SKM-1 treated with dmso at 0.1 percent for 144 hours (cell line): ENCODE results near the gene DTD1.

ENCODE experiments used
- DNase-seq: peaks from one replicate; lab custom pipeline; 2025; ENCODE audit not compliant: unreplicated experiment; lab: John Stamatoyannopoulos, UW

DTD1 gene

GRCh38 chr20:18702736-18703135 is 114.9 kb downstream of the DTD1 start:
- DNase-seq = no peak

DNA sequence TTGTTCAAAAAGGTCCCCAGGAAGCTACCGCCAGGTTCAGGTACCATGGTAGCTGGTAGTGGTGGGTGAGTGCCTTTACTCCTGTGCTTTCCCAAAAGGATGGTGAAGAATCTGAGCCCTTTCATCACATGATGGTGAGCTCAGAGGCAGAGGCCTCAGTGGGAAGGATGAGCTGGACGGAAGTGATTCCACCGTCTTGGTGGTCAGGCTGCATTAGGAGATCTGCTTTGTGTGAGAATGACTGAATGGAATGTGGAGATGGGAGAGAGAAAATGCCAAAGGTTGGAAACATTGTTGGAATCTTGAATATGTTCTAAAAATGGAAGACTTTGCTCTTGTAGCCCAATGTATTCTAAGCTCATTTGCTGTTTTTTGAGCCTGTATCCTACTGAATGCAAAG is 117.6 kb downstream of the DTD1 start:
- DNase-seq = no peak

DNA sequence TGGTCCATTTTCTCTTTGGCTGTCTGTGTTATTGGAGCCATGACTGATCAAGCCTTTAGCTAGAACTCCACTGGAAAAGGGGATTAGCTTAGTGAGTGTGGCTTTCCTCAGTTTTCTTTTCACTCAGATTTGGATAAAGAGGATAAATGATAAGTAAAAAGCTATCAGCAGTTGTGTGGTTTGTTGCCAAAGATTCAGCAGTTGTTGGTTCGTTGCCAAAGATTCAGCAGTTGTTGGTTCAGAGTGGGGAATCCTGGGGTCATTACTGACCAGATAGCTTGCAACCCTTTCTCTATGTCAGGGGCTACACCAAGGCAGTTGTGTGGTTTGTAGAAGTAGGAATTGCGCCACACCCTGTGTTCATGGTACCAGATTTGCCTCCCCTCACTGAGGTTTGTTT is 118.1 kb downstream of the DTD1 start:
- no peak for DNase-seq

- DNase-seq = no peak
Observed at GRCh38 chr20:18712131-18712530, 124.3 kb downstream of the DTD1 start.

DNA sequence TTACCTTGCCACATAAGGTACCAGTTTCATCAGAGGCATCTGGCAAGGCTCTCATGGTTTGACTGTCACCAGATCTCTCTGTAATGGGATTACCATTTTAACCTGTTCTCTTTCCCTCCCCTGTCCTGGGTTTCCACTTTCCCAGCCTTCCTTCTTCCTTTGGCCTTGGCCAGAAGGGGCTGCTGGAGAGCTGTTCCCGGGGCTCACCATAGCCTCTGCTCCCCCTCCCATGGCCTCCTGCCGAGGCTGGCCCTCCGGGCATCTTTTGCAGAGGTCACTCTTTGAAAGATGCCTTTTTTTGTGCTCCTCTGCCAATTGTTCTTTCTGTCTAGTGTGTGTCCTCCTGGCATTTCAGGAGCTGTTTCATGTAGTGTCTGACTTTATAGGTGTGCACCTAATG is 125.0 kb downstream of the DTD1 start:
- no peak for DNase-seq

- DNase-seq = no peak
Observed at GRCh38 chr20:18715564-18715963, 127.7 kb downstream of the DTD1 start.

DNA sequence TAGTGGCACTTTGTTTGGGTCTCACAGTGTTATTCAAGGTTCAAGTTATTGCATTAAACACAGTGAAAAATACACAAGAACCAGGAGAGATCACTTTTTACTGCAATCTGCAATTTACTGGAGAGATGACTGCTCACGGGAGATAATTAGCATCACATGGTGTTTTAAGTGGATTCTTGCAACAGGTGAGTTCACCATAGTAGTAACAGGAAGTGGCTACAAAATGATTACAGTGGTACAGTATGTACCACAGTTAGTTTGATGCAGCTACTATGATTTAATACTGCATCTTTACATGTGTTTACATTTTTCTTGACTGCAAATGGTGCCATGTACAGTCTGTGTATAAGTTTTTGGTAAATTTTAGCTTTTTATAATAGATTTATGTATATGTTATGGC is 129.2 kb downstream of the DTD1 start:
- no peak for DNase-seq

DNA sequence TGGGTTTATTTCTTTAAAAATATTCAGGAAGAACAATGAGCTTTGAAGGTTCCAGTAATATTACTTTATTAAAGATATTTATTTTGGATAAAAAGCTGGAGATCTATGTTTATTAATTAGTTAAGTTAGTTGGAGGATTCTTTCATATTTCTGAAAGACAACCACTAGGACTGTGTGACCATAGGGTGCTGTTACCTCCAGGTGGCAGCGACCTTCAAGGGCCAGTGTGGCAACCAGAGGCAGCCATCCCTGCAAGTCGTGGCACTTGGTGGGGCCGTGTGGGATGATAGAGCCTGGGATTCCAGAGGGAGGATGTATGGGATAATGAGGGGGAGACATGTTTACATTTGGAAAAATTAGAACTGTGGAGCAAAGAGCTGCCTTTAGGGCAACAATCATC is 130.3 kb downstream of the DTD1 start:
- no peak for DNase-seq

- DNase-seq = no peak
Observed at GRCh38 chr20:18719426-18719825, 131.6 kb downstream of the DTD1 start.

- DNase-seq = no peak
Observed at GRCh38 chr20:18721551-18722115, 133.8 kb downstream of the DTD1 start.

- DNase-seq = no peak
Observed at GRCh38 chr20:18722371-18722770, 134.5 kb downstream of the DTD1 start.

DNA sequence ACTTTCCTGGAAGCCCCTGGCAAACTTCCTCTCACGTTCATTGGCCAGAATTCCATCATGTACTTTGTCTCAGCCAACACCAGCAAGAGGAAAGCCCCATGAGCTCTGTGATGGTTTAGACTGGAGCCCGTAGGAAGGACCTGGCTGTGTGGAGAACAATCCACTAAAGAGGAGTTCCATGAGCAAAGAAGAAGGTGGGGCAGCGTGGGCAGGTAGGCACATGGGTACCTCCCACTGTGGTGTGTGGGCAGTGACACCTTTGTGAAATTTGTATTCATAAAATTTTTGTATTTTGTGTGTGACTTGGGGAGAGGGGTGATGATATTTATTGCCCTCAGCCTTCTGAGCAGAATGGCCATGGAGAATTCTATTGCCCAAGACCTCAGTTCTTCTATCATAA is 136.2 kb downstream of the DTD1 start:
- no peak for DNase-seq

DNA sequence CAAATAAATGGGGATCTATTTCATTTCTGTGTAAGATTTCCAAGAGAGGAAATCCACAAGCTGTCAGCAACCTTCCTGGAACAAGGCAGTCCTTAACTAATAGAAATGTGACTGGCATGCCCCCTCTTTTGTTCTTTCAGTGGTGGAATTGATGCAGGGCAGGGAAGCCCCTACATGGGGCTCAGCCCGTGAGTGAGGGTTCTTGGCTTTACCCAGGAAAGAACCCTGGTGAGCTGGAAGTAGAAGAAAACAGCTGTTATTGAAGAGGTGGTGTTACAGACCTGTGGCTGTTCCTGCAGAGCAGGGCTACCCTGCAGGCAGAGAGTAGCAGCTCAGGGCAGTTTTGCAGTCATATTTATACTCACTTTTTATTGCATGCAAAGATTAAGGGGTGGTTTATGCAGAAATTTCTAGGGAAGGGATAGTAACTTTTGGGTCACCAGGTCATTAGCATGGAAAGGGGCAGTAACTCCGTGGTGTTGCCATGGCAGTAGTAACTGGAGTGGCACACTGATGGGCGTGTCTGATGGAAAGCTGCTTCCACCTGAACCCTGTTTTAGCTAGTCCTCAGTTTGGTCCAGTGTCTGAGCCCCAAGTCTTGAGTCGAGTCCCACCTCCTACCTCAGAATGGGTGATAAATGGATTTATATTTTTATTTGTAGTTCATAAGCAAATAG is 137.1 kb downstream of the DTD1 start:
- DNase-seq = no peak

DNA sequence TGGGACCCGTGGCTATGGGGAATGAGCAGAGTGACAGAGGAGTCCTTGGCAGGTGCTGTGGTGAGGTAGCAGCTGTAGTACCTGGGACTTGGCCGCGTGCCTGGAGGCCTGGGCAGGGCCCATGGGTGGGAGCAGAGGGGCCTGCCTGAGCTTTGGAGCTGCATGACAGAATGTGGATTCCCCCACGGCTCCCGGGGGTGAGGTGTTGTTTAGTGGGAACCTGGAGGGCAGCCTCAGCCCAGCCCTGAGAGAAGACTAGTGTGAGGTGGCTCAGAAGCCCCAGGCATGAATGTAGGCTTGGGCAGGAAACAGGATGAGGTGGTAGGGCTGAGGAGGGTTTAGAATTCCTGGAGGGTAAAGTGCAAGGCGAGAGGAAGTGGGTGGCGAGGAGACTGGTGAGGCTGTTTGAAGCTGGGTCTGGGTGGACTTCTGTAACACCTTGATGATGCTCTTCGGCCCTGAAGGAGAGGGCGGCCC is 139.2 kb downstream of the DTD1 start:
- DNase-seq = no peak

DNA sequence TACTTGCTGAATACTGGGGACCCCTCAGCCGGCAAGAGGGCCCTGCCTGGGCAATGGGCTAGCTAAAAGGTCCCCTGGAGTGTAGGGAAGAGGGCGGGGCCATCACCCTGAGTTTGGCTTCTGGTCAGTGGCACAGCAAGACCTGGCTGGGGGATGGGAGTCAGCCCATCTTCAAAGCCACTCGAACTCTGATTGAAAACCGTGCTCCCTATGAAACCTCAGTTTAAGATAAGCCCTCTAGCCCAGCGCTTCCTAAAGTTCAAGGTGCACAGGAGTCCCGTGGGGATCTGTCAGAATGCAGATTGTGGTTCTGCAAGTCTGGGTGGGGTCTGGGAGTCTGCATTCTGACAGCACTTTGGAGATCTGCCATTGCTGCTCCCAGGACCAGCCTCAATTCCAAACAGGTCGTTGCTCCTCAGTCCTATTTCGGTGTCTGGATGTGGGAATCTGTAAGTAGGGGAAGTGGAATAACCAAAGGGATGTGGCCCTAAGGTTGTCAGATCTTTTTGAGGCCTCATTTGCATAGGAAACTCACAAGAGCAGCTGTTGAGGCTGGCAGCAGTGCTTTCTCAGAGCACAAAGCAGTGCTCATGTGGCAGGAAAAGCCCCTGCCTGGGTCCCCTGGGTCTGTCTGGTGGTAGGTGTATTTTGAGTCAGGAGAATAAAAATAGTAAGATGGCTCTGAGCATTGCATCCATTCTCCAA is 140.5 kb downstream of the DTD1 start:
- no peak for DNase-seq

GRCh38 chr20:18728870-18729224 is 141.0 kb downstream of the DTD1 start:
- DNase-seq = no peak

GRCh38 chr20:18729231-18729825 is 141.5 kb downstream of the DTD1 start:
- no peak for DNase-seq

DNA sequence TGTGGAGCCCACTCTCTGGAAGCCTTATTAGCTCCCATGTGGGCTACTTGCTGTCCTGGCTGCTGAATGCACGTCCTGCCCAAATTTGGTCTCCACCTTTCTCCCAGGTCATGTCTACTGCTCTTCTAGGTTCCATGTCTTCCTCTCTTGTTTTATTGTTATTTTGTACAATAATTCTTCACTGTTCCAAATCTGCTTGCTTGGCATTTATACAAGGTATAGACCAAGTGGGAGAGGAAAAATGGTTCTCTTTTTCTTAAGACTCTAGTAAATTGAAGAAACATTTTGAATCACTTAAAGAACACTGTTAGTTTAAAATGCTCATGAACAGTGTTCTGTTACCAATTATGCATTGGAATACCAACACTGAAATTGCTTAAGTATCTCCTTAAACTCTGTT is 144.1 kb downstream of the DTD1 start:
- no peak for DNase-seq

DNA sequence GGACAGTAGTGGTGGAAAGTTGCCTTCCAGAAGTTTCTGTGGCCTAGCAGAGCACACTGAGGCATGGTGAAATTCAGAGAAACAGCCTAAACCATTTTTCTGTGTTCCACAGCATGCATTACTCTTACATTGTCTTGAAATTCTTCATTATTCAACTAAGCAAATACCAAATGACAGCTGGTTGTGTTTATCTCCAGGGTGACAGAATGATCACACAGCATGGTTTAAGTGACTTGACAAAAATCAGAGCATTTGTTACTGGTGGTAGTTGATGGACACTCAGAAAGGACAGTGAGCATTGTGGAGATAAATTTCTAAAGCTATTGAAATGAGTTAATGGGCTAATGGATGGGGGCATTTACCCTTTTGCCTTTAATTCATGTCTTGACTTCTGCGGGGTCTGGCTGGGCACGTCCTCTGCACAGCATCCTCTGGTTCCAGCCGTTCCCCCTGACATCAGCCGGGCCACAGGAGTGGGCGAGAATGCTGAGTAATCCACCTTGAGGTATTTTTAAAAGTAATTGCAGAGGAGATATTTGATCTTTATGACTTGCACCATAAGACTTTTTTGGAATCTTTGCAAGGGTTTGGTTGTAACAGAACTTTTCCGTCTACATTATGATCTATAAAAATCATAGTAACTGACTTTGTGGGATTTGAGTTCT is 146.8 kb downstream of the DTD1 start:
- DNase-seq = no peak

- DNase-seq = no peak
Observed at GRCh38 chr20:18737140-18737539, 149.3 kb downstream of the DTD1 start.

DNA sequence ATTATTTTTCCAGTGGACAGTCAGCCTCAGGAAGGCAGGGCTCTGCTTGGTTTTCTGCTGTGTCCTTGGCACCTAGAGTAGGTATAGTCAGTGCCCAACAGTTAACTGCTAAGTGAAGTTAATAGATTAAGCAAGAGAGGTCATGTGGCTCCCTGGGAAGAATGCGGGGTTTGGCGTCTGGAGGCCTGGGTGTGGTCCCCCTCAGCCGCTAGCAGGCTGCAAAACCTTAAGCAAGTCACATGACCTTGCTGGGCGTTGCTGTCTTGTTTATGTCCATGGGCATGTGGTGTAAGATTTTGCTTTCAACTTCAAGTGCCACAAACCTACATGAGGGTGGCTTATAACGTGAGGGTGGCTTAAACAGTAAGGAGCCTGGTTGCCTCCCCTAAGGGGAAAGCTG is 150.2 kb downstream of the DTD1 start:
- no peak for DNase-seq

DNA sequence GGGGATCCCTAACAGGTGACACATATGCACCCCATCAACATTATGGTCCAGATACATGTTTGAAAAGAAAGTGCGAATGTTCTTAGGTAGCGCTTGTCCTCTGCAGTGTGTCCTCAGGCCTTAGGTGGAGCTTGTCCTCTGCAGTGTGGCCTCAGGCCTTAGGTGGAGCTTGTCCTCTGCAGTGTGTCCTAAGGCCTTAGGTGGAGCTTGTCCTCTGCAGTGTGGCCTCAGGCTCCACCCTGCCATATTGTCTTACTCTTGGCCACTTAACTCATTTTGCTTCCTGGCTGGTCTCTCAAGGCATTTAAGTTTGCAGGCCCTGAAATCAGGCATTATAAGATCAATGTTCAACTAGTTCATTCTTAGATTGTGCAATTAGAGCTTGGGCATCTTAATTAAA is 151.0 kb downstream of the DTD1 start:
- DNase-seq = no peak
